ENCODE results near the gene BBOX1.

The BBOX1 gene

GRCh38 chr11:27002431-27002830 lies 38.2 kb upstream of the BBOX1 start:
- TF ChIP-seq CTCF (conservative IDR thresholded peaks at IDR 0.05), result no peak
- no peak overlapping the region for H3K27ac ChIP-seq

DNA sequence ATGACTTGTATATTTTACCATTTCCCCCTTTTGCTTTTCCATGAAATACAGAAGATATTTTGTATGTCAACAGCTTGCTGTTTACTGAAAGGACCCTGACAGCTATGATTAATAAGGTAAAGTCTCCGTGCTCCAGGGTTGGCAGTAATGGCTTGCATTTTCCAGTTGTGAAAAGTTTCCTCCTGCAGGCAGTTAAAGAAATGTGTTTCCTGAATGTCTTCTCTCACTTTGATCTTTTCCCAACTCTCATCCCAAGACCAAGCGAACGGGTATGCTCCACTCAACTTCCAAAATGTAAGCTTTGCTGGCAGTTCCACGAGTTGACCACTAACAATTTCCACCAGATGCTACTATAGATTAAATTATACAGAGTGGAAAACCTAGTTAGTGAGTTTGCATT lies 37.8 kb upstream of the BBOX1 start:
- no peak for TF ChIP-seq CTCF (conservative IDR thresholded peaks at IDR 0.05)
- H3K27ac ChIP-seq, result no peak overlapping the region

DNA sequence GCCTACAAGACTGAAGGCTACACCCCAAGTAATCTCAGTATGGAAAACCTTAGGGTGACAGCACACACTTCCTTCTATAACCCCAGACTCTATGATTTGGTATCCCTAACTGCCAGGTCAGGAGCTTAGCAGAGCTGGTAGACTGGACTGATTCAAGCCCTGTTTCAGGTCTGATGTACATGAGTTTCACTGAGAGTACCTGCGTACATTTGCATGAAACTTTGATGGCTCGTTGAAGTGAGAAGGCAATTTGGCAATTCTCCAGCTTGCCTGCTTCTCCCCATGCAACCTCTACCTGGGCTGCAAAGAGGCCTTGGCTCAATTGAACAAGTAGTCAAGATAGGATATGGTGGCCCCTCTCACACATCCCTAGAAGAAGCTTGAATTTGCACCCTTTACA lies 36.5 kb upstream of the BBOX1 start:
- H3K27ac ChIP-seq, result no peak overlapping the region
- TF ChIP-seq CTCF (conservative IDR thresholded peaks at IDR 0.05), result no peak

DNA sequence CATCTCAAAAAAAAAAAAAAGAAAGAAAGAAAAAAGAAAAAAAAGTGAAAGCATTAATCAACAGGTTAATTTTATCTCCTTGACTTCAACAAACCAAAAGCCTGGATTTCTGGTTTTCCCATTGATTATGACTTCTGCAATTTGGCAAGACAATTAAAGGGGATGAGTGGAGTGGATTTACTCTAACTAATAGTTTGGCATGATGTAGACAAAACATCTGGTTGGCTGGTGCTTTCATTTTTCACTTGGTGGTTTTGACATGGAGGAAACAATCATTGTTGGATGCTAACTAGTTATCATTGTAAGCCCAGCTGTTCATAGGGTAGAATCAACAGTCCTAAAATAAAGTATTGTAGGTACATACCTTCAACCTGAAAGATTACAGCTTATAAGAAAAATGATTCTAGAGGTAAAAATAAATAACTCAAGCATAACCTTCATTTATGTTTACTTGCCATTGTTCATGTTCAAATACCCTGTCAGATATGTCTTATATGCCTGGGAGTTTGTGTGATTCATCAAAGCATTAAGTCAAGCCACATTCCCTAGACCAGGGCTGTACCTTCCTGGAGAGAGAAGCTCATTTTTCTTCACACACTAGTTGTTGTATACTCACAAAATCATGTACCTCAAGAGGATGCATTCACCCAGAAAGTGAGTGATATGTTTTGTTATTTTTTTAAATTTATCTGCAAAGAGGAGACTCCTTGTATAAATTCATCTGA lies 31.6 kb upstream of the BBOX1 start:
- no peak for TF ChIP-seq CTCF (conservative IDR thresholded peaks at IDR 0.05)
- H3K27ac ChIP-seq, result no peak overlapping the region

DNA sequence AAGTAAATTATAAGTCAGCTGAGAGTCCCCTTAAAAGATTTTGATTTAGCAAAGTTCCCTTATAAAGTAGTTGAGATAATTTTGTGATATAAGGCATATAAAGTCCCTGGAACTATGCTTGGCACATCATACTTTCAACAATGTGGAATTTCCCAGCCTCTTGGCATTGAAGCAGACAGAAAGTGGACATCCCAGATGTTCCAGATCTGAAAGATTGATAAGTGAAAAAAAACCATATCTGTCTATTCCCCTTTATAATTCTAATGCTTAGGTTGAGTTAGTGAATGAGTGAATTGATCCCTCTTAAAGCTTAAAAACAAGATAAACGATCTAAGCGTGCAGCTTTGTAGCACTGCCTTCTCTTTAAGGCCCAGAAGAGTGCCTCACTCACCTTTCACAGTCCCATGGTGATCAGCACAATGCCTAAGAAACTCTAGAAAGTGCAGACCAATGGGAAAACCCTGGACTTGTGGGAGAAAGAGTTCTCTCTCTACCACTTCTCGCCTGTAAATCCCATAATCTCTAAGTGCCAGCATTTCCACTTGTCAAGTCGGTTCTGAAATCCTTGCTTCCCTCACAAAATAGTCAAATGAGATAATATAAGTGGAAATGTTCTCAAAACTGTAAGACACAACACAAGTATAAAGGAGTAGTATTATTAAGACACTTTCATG lies 28.9 kb upstream of the BBOX1 start:
- H3K27ac ChIP-seq, result no peak overlapping the region

GRCh38 chr11:27012234-27012921 lies 28.2 kb upstream of the BBOX1 start:
- no peak overlapping the region for H3K27ac ChIP-seq
- TF ChIP-seq CTCF (conservative IDR thresholded peaks at IDR 0.05), result no peak

More for the DNA sequence above, 28.9 kb upstream of the BBOX1 start:
- TF ChIP-seq CTCF (conservative IDR thresholded peaks at IDR 0.05), result no peak

DNA sequence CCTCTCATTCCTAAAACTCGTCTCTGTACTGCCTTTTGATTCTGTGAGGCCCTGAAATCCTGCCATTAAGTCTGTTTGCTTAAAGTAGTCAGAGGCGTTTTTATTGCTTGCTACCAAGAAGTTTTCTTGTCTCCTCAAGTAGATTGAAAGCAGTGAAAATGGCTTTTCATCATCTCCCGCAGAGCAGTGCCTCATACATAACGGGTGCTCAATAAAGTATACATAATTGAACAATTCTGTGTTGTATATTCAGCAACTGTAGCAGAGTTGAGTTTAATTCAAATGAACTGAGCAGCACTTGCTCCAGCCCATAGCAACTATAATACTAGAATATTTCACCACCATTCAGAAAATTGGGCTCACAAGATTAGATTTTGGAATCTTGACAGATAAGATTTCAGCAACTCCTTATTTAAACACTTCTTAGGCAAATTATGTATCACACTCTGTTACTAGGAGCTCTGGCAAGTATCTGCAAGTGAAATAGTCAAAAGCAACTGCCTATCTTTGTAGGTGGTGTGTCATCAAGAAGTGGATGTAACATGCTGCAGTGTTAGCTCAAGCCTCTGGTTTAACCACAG lies 26.7 kb upstream of the BBOX1 start:
- H3K27ac ChIP-seq, result no peak overlapping the region
- no peak for TF ChIP-seq CTCF (conservative IDR thresholded peaks at IDR 0.05)
